A549 (cell line): ENCODE results near the gene CDH4. TPM values are rescaled to one million over a fixed set of nuclear protein-coding genes. Genes with fewer than 3 reads are reported as not detected.

ENCODE experiments used
- ATAC-seq, 2 experiments: fragments of 200-7000 bp in 1 of 2; fragments of >200 bp in 1 of 2; cut with Nextera tagmentation in 1 of 2; cut with Tn5 transposase in 1 of 2; 3 replicates each; pipeline versions ENCODE4 v1.8.0 to v1.9.1; 2018 to 2020; ENCODE audit warnings: mild to moderate bottlenecking in 1 of 2, moderate library complexity in 1 of 2
- CTCF ChIA-PET: fragments of 300-600 bp; sonication (Branson Sonifier 250); formaldehyde crosslinking; extraction: SDS; loops from one replicate; lab custom pipeline; 2021; ENCODE audit warnings: antibody characterized with exemption, inconsistent platforms; lab: Yijun Ruan, JAX
- POLR2A ChIA-PET: fragments of 350-600 bp; formaldehyde crosslinking; extraction: SDS; loops from one replicate; lab custom pipeline; 2021; ENCODE audit warnings: antibody characterized with exemption, inconsistent platforms; lab: Yijun Ruan, JAX
- DNase-seq, 2 experiments: peaks; one replicate each; pipeline versions ENCODE4 v3.0.0 to v3.0.0-alpha.2; 2011 to 2016; ENCODE audit warnings: low read depth in 1 of 2, low spot score in 1 of 2
- FAIRE-seq: peaks from 2 replicates; lab custom pipeline; 2011; peaks lifted over from hg19 to GRCh38; lab: Jason Lieb, UNC
- H3K27ac ChIP-seq, 2 experiments: fragments of >200 bp; sonication (Bioruptor Twin); formaldehyde crosslinking; 3 replicates each; pipeline ENCODE4 v1.5.1; 2016 to 2017
- H3K4me1 ChIP-seq: fragments of >200 bp; sonication (Bioruptor Twin); formaldehyde crosslinking; 3 replicates; pipeline ENCODE4 v1.6.1; 2016
- H3K4me2 ChIP-seq: fragments of >200 bp; sonication (Bioruptor Twin); formaldehyde crosslinking; 3 replicates; pipeline ENCODE4 v1.6.1; 2016
- H3K4me3 ChIP-seq: fragments of >200 bp; sonication (Bioruptor Twin); formaldehyde crosslinking; 3 replicates; pipeline ENCODE4 v1.5.1; 2016
- H3K9me3 ChIP-seq: fragments of >200 bp; sonication (Bioruptor Twin); formaldehyde crosslinking; 3 replicates; pipeline ENCODE4 v1.6.1; 2016
- CBX8 ChIP-seq: fragments of 200-600 bp; sonication (generic); IDR thresholded peaks from 2 replicates; pipeline ENCODE4 v1.6.1; 2016
- EP300 ChIP-seq, 2 experiments: fragments of >200 bp; sonication (Bioruptor Twin); formaldehyde crosslinking; IDR thresholded peaks; 2 replicates in 1 of 2; 3 replicates in 1 of 2; pipeline ENCODE4 v1.6.1; 2016 to 2017
- FOSL2 ChIP-seq, 2 experiments: fragments of 450-650 bp in 1 of 2; fragments of >200 bp in 1 of 2; sonication (Bioruptor Twin) in 1 of 2; formaldehyde crosslinking; IDR thresholded peaks; 2 replicates each; pipeline versions ENCODE4 v1.5.0 to v1.6.1; 2016 to 2020; ENCODE audit warnings: mild to moderate bottlenecking in 1 of 2, moderate library complexity in 1 of 2
- FOXS1 ChIP-seq: fragments of 250-450 bp; sonication (Bioruptor Pico); IDR thresholded peaks from 2 replicates; pipeline ENCODE4 v1.5.0; 2020; ENCODE audit warnings: mild to moderate bottlenecking, moderate library complexity
- GATA3 ChIP-seq: IDR thresholded peaks from 2 replicates; pipeline ENCODE4 v1.6.1; 2012; ENCODE audit warnings: borderline replicate concordance
- HDAC2 ChIP-seq: fragments of 200-600 bp; sonication (generic); IDR thresholded peaks from 2 replicates; pipeline ENCODE4 v1.6.1; 2016
- HEYL ChIP-seq: fragments of 250-450 bp; sonication (Bioruptor Pico); IDR thresholded peaks from 2 replicates; pipeline ENCODE4 v1.8.0; 2021; ENCODE audit warnings: mild to moderate bottlenecking, moderate library complexity
- HOXB13 ChIP-seq: fragments of 250-450 bp; sonication (Bioruptor Pico); IDR thresholded peaks from 2 replicates; pipeline ENCODE4 v1.5.0; 2020; ENCODE audit warnings: low read depth, mild to moderate bottlenecking, moderate library complexity
- HOXB5 ChIP-seq: fragments of 250-450 bp; sonication (Bioruptor Pico); IDR thresholded peaks from 2 replicates; pipeline ENCODE4 v1.5.0; 2020; ENCODE audit warnings: mild to moderate bottlenecking, moderate library complexity
- JUNB ChIP-seq: fragments of >200 bp; sonication (Bioruptor Twin); formaldehyde crosslinking; IDR thresholded peaks from 2 replicates; pipeline ENCODE4 v1.6.1; 2016
- MAFK ChIP-seq: fragments of 450-650 bp; IDR thresholded peaks from 2 replicates; pipeline ENCODE4 v1.6.1; 2014; ENCODE audit not compliant: partially characterized antibody
- MAZ ChIP-seq: fragments of 150-350 bp; IDR thresholded peaks from 2 replicates; pipeline ENCODE4 v1.6.1; 2014; ENCODE audit warnings: antibody characterized with exemption, low read depth, low read length, borderline replicate concordance
- NFE2L2 ChIP-seq: fragments of 150-350 bp; conservative IDR thresholded peaks from 2 replicates; pipeline ENCODE4 v1.6.1; 2014; ENCODE audit warnings: low read length
- NPAS2 ChIP-seq: fragments of 250-450 bp; sonication (Bioruptor Pico); IDR thresholded peaks from 2 replicates; pipeline ENCODE4 v1.8.0; 2022; ENCODE audit warnings: mild to moderate bottlenecking, moderate library complexity, borderline replicate concordance
- POLR2A ChIP-seq: IDR thresholded peaks from 2 replicates; pipeline ENCODE4 v1.6.1; 2012; ENCODE audit warnings: mild to moderate bottlenecking, low read length
- POLR2AphosphoS2 ChIP-seq: conservative IDR thresholded peaks from 2 replicates; pipeline ENCODE4 v1.6.1; 2012; ENCODE audit warnings: low read length, improper control_type of control experiment, inconsistent platforms
- RAD21 ChIP-seq, 2 experiments: fragments of >200 bp in 1 of 2; sonication (Bioruptor Twin) in 1 of 2; formaldehyde crosslinking in 1 of 2; IDR thresholded peaks in 1 of 2; conservative IDR thresholded peaks in 1 of 2; 2 replicates in 1 of 2; 3 replicates in 1 of 2; pipeline ENCODE4 v1.6.1; 2012 to 2018; ENCODE audit warnings: inconsistent platforms in 1 of 2
- SREBF2 ChIP-seq: fragments of 450-650 bp; IDR thresholded peaks from 2 replicates; pipeline ENCODE4 v1.6.1; 2014; ENCODE audit warnings: mild to moderate bottlenecking, moderate library complexity
- TP53 ChIP-seq: fragments of 250-450 bp; sonication (Bioruptor Pico); IDR thresholded peaks from 2 replicates; pipeline ENCODE4 v1.5.0; 2021; ENCODE audit warnings: mild to moderate bottlenecking, moderate library complexity
- ZSCAN20 ChIP-seq: fragments of 250-450 bp; sonication (Bioruptor Pico); IDR thresholded peaks from 2 replicates; pipeline ENCODE4 v1.8.0; 2022; ENCODE audit warnings: mild to moderate bottlenecking, moderate library complexity
- WGBS: methylation state at CpG from one replicate; pipeline ENCODE4 v1.1.6; 2017; ENCODE audit errors: missing lambda C conversion rate; 5-methylcytosine and 5-hydroxymethylcytosine counted together
- polyA plus RNA-seq, 4 experiments: library from polyadenylated mRNA; depleted of rRNA in 3 of 4; stranded (reverse); fragments of >200 nt; fragmentation: RNase III in 1 of 4; extraction: RNeasy Plus Mini Kit Qiagen cat#74134 plus additional on column Dnase treatment in 1 of 4; gene quantifications; 2 replicates in 3 of 4; 3 replicates in 1 of 4; pipeline ENCODE4 v1.2.3, GENCODE V29; 2011 to 2017
- TF ChIP-seq, protein P1 (sequence below): fragments of 250-450 bp; sonication (Bioruptor Pico); IDR thresholded peaks from 2 replicates; pipeline ENCODE4 v1.5.0; 2020; ENCODE audit warnings: low read depth, mild to moderate bottlenecking, moderate library complexity
- TF ChIP-seq, protein P2 (sequence below): fragments of 450-650 bp; IDR thresholded peaks from 2 replicates; pipeline ENCODE4 v1.6.1; 2014; ENCODE audit warnings: antibody characterized with exemption
- TF ChIP-seq, protein P3 (sequence below): IDR thresholded peaks from 2 replicates; pipeline ENCODE4 v1.6.1; 2012
- TF ChIP-seq, protein P4 (sequence below): fragments of >200 bp; sonication (Bioruptor Twin); formaldehyde crosslinking; IDR thresholded peaks from 3 replicates; pipeline ENCODE4 v1.6.1; 2016
- TF ChIP-seq, protein P5 (sequence below): fragments of 200-600 bp; sonication (generic); IDR thresholded peaks from 2 replicates; pipeline ENCODE4 v1.6.1; 2016; ENCODE audit warnings: antibody characterized with exemption, mild to moderate bottlenecking, moderate library complexity
- TF ChIP-seq, protein P6 (sequence below): IDR thresholded peaks from 2 replicates; pipeline ENCODE4 v1.6.1; 2012

Gene CDH4
- polyA plus RNA-seq, 2 of the 4 experiments (the other 2 are of a cell fraction): 3.4 to 10.3 TPM

DNA sequence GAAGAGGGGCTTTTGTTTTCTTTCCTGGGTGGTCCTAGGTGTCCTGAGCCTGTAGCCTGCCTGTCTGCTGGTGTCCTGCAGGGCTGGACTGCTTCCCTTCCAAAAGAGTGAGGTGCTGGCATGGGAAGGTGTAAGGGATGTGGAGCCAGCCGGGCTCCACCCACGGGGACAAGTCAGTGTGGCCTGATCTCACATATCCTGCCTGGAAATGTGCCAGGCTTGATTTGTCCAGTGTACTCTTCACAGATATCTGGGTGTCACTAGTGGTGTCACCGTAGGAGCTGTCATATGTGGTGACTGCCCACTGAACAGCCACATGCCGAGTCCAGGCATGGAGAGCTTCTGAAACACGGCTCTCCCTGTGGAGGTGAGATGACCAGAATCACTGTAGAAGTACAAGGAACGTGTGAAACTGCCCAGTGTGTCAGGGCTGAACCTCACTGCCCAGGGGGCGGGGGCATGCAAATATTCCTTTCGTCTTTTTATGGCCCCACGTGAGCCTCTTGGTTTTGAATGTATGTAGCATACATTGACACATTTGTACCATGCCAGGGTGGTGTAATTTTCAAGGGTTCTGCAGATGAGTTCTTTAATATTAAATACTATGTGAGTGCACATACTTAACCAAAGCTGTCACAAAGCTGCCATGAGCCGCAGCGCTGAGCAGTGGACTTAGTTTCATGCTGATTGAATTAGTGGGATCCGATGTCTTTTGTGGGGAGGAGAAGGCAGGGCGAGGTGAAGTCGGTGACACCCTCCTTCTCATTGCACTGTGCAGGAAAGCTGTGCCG, 55.8 kb downstream of the CDH4 start:
- DNase-seq: no peak
- no peak for TF ChIP-seq HOXB5 (CRISPR knock-in tag)
- TF ChIP-seq CBX8: no peak
- TF ChIP-seq, protein P1, sequence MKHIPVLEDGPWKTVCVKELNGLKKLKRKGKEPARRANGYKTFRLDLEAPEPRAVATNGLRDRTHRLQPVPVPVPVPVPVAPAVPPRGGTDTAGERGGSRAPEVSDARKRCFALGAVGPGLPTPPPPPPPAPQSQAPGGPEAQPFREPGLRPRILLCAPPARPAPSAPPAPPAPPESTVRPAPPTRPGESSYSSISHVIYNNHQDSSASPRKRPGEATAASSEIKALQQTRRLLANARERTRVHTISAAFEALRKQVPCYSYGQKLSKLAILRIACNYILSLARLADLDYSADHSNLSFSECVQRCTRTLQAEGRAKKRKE (CRISPR knock-in tag): no peak
- TF ChIP-seq RAD21 (conservative IDR thresholded peaks at IDR 0.05 in 1 of 2, IDR thresholded peaks at IDR 0.05 in 1 of 2): no peak
- no peak for TF ChIP-seq POLR2AphosphoS2
- no peak for TF ChIP-seq ZSCAN20 (CRISPR knock-in tag)
- TF ChIP-seq, protein P2, sequence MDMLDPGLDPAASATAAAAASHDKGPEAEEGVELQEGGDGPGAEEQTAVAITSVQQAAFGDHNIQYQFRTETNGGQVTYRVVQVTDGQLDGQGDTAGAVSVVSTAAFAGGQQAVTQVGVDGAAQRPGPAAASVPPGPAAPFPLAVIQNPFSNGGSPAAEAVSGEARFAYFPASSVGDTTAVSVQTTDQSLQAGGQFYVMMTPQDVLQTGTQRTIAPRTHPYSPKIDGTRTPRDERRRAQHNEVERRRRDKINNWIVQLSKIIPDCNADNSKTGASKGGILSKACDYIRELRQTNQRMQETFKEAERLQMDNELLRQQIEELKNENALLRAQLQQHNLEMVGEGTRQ: no peak
- TF ChIP-seq, protein P3, sequence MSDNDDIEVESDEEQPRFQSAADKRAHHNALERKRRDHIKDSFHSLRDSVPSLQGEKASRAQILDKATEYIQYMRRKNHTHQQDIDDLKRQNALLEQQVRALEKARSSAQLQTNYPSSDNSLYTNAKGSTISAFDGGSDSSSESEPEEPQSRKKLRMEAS: no peak
- TF ChIP-seq TP53 (CRISPR knock-in tag): no peak
- TF ChIP-seq, protein P4, sequence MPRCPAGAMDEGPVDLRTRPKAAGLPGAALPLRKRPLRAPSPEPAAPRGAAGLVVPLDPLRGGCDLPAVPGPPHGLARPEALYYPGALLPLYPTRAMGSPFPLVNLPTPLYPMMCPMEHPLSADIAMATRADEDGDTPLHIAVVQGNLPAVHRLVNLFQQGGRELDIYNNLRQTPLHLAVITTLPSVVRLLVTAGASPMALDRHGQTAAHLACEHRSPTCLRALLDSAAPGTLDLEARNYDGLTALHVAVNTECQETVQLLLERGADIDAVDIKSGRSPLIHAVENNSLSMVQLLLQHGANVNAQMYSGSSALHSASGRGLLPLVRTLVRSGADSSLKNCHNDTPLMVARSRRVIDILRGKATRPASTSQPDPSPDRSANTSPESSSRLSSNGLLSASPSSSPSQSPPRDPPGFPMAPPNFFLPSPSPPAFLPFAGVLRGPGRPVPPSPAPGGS: no peak
- no peak for TF ChIP-seq NPAS2 (CRISPR knock-in tag)
- no peak for TF ChIP-seq NFE2L2
- no peak for TF ChIP-seq MAFK
- no peak for TF ChIP-seq FOSL2 (IDR thresholded peaks at IDR 0.05)
- TF ChIP-seq FOSL2 (CRISPR knock-in tag; IDR thresholded peaks at IDR 0.05): no peak
- no peak for TF ChIP-seq SREBF2
- TF ChIP-seq POLR2A: no peak
- TF ChIP-seq, all 56 proteins: peak for 0
- Histone ChIP-seq H3K4me3 (no peak overlapping the region), H3K4me1 (peaks cover 7% of the 10 kb centered on the region; the same call in 2 of the 3 replicates), H3K27ac (no peak overlapping the region), H3K9me3 (no peaks in the 10 kb centered on the region), H3K4me2 (no peak overlapping the region)
- ChIA-PET CTCF (interaction anchor here (0.7 kb wide), 1 partner anchor 1219 kb away, joined by 3 read pairs; no protein-coding TSS in a partner anchor), POLR2A (no interaction called here)
- no peak for FAIRE-seq
- 84% methylated on average over 13 of the region's 15 CpGs for WGBS
- no peak for ATAC-seq

DNA sequence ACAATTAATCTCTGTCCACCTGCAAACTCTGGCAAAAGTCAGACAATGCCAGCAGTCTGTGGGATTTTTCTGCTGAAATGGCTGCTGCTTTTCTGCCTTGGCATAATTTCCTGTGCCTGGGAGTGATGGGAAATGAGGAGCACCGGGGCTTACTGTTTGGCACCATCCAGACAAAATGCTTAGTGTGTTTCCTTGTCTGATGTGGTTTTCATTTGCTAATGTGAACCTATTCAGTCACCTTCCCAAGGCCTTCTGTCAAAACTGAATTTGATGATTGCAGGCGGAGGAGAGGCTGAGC, 56.4 kb downstream of the CDH4 start:
- no peak for DNase-seq
- peaks cover 7% of the 10 kb centered on the region; the same call in 2 of the 3 replicates for H3K4me1 ChIP-seq
- no peaks in the 10 kb centered on the region for H3K9me3 ChIP-seq
- FAIRE-seq: no peak
- no peak for ATAC-seq
- ChIA-PET POLR2A (no interaction called here), CTCF (interaction anchor here (1.7 kb wide), 1 partner anchor 13 kb away, joined by 4 read pairs; no protein-coding TSS in a partner anchor)
- no peak overlapping the region for H3K27ac ChIP-seq
- no peak overlapping the region for H3K4me3 ChIP-seq
- no peak overlapping the region for H3K4me2 ChIP-seq
- 79% methylated on average over 2 of the region's 2 CpGs for WGBS
- TF ChIP-seq FOXS1 (no peak), HEYL (CRISPR knock-in tag) (no peak), JUNB (no peak), HOXB13 (CRISPR knock-in tag) (no peak), EP300 (IDR thresholded peaks at IDR 0.05) (no peak), HDAC2 (no peak), GATA3 (no peak), MAZ (no peak), SREBF2 (no peak), HOXB5 (CRISPR knock-in tag) (no peak)
- TF ChIP-seq, protein P5, sequence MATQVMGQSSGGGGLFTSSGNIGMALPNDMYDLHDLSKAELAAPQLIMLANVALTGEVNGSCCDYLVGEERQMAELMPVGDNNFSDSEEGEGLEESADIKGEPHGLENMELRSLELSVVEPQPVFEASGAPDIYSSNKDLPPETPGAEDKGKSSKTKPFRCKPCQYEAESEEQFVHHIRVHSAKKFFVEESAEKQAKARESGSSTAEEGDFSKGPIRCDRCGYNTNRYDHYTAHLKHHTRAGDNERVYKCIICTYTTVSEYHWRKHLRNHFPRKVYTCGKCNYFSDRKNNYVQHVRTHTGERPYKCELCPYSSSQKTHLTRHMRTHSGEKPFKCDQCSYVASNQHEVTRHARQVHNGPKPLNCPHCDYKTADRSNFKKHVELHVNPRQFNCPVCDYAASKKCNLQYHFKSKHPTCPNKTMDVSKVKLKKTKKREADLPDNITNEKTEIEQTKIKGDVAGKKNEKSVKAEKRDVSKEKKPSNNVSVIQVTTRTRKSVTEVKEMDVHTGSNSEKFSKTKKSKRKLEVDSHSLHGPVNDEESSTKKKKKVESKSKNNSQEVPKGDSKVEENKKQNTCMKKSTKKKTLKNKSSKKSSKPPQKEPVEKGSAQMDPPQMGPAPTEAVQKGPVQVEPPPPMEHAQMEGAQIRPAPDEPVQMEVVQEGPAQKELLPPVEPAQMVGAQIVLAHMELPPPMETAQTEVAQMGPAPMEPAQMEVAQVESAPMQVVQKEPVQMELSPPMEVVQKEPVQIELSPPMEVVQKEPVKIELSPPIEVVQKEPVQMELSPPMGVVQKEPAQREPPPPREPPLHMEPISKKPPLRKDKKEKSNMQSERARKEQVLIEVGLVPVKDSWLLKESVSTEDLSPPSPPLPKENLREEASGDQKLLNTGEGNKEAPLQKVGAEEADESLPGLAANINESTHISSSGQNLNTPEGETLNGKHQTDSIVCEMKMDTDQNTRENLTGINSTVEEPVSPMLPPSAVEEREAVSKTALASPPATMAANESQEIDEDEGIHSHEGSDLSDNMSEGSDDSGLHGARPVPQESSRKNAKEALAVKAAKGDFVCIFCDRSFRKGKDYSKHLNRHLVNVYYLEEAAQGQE: no peak
- TF ChIP-seq, protein P6, sequence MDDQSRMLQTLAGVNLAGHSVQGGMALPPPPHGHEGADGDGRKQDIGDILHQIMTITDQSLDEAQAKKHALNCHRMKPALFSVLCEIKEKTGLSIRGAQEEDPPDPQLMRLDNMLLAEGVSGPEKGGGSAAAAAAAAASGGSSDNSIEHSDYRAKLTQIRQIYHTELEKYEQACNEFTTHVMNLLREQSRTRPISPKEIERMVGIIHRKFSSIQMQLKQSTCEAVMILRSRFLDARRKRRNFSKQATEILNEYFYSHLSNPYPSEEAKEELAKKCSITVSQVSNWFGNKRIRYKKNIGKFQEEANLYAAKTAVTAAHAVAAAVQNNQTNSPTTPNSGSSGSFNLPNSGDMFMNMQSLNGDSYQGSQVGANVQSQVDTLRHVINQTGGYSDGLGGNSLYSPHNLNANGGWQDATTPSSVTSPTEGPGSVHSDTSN: no peak
- TF ChIP-seq, protein P1 (CRISPR knock-in tag): no peak
- TF ChIP-seq, protein P4: no peak
